H1 (cell line): ENCODE measurements around the gene TCFL5. TPM values are rescaled to one million over a fixed set of nuclear protein-coding genes. Genes with fewer than 3 reads are reported as not detected.

Source experiments
- CTCF ChIA-PET: fragments of 300-600 bp; sonication (Branson Sonifier 250); formaldehyde crosslinking; loops from one replicate; lab custom pipeline; 2021; ENCODE audit not compliant: partially characterized antibody; lab: Charles Lee
- POLR2A ChIA-PET: fragments of 300-600 bp; sonication (Branson Sonifier 250); formaldehyde crosslinking; loops from one replicate; lab custom pipeline; 2021; ENCODE audit warnings: inconsistent platforms; ENCODE audit not compliant: partially characterized antibody; lab: Charles Lee
- DNase-seq, 2 experiments: peaks; one replicate each; pipeline versions ENCODE4 v3.0.0 to v3.0.0-alpha.2; 2010 to 2022; ENCODE audit warnings: low spot score in 2 of 2, low read depth in 1 of 2, mixed read lengths in 1 of 2
- FAIRE-seq: peaks from 2 replicates; lab custom pipeline; 2011; peaks lifted over from hg19 to GRCh38; lab: Jason Lieb, UNC
- H2AFZ ChIP-seq: 2 replicates; pipeline ENCODE4 v1.8.1; 2012; ENCODE audit warnings: low read length, inconsistent platforms
- H2AK5ac ChIP-seq: 2 replicates; pipeline ENCODE4 v1.6.1; 2013; ENCODE audit warnings: low read depth, low read length
- H2BK120ac ChIP-seq: replicated peaks from 2 replicates; pipeline ENCODE3; 2013; ENCODE audit warnings: low read depth, low read length, inconsistent platforms
- H2BK12ac ChIP-seq: 2 replicates; pipeline ENCODE4 v1.6.1; 2013; ENCODE audit warnings: low read depth, low read length
- H2BK15ac ChIP-seq: 2 replicates; pipeline ENCODE4 v1.6.1; 2013; ENCODE audit warnings: low read length
- H2BK20ac ChIP-seq: 2 replicates; pipeline ENCODE4 v1.6.1; 2013; ENCODE audit warnings: low read length
- H2BK5ac ChIP-seq: 2 replicates; pipeline ENCODE4 v1.6.1; 2013; ENCODE audit warnings: low read depth, low read length
- H3K14ac ChIP-seq: 2 replicates; pipeline ENCODE4 v1.6.1; 2013; ENCODE audit warnings: inconsistent platforms; ENCODE audit not compliant: insufficient read length
- H3K18ac ChIP-seq: 2 replicates; pipeline ENCODE4 v1.6.1; 2013; ENCODE audit warnings: low read length; ENCODE audit errors: extremely low read depth
- H3K23ac ChIP-seq: 2 replicates; pipeline ENCODE4 v1.6.1; 2013; ENCODE audit warnings: inconsistent platforms; ENCODE audit not compliant: insufficient read length
- H3K23me2 ChIP-seq: 2 replicates; pipeline ENCODE4 v1.6.1; 2013; ENCODE audit warnings: low read depth, low read length
- H3K27ac ChIP-seq: 2 replicates; pipeline ENCODE4 v1.6.1; 2011; ENCODE audit warnings: low read depth, low read length, inconsistent platforms
- H3K27me3 ChIP-seq, 4 experiments: replicated peaks in 1 of 4; 1 replicate in 1 of 4; 2 replicates in 3 of 4; pipeline versions ENCODE4 v1.6.1 to v1.8.1; 2011 to 2013; ENCODE audit warnings: low read length in 3 of 4, mild to moderate bottlenecking in 3 of 4, inconsistent platforms in 2 of 4, mixed read lengths in 2 of 4, moderate library complexity in 1 of 4; ENCODE audit not compliant: control insufficient read depth in 3 of 4, insufficient read depth in 3 of 4; ENCODE audit errors: extremely low read depth in 1 of 4
- H3K36me3 ChIP-seq, 4 experiments: 2 replicates each; pipeline versions ENCODE4 v1.6.1 to v1.8.1; 2011 to 2013; ENCODE audit warnings: mild to moderate bottlenecking in 4 of 4, low read length in 3 of 4, moderate library complexity in 2 of 4, control low read depth in 1 of 4, inconsistent platforms in 1 of 4; ENCODE audit not compliant: insufficient read depth in 4 of 4, control insufficient read depth in 2 of 4
- H3K4ac ChIP-seq: replicated peaks from 2 replicates; pipeline ENCODE3; 2013; ENCODE audit warnings: low read length, low read depth, mixed read lengths, inconsistent platforms; ENCODE audit not compliant: insufficient read length
- H3K4me1 ChIP-seq, 4 experiments: replicated peaks in 1 of 4; 1 replicate in 1 of 4; 2 replicates in 3 of 4; pipeline versions ENCODE4 v1.6.1 to v1.8.1; 2011 to 2013; ENCODE audit warnings: low read length in 3 of 4, inconsistent platforms in 2 of 4, mixed read lengths in 1 of 4; ENCODE audit not compliant: insufficient read depth in 4 of 4, control insufficient read depth in 3 of 4
- H3K4me2 ChIP-seq, 2 experiments: 2 replicates each; pipeline versions ENCODE4 v1.6.1 to v1.8.1; 2011 to 2013; ENCODE audit warnings: low read depth in 2 of 2, low read length in 2 of 2, control low read depth in 1 of 2, inconsistent platforms in 1 of 2, mild to moderate bottlenecking in 1 of 2; ENCODE audit not compliant: insufficient read depth in 1 of 2
- H3K4me3 ChIP-seq, 4 experiments: fragments of 200-600, 300-600 bp in 1 of 4; sonication (generic), shearing (Covaris generic), sonication (Bioruptor Twin) in 1 of 4; 2 replicates each; pipeline versions ENCODE4 v1.5.1 to v1.8.1; 2011 to 2016; ENCODE audit warnings: low read length in 4 of 4, low read depth in 3 of 4, control low read depth in 2 of 4, inconsistent platforms in 2 of 4, mild to moderate bottlenecking in 2 of 4, mixed read lengths in 1 of 4, moderate library complexity in 1 of 4; ENCODE audit not compliant: insufficient read depth in 2 of 4; ENCODE audit errors: extremely low read depth in 1 of 4
- H3K56ac ChIP-seq: replicated peaks from 2 replicates; pipeline ENCODE3; 2013; ENCODE audit warnings: low read depth, mild to moderate bottlenecking, mixed read lengths, low read length, inconsistent platforms; ENCODE audit not compliant: insufficient read length
- H3K79me1 ChIP-seq: 2 replicates; pipeline ENCODE4 v1.6.1; 2013; ENCODE audit warnings: low read depth, low read length, control low read depth
- H3K79me2 ChIP-seq, 2 experiments: 2 replicates each; pipeline versions ENCODE4 v1.6.1 to v1.8.1; 2012 to 2013; ENCODE audit warnings: low read length in 2 of 2, mild to moderate bottlenecking in 2 of 2, inconsistent platforms in 1 of 2; ENCODE audit not compliant: insufficient read depth in 2 of 2, control insufficient read depth in 1 of 2
- H3K9ac ChIP-seq, 4 experiments: replicated peaks in 1 of 4; 1 replicate in 1 of 4; 2 replicates in 3 of 4; pipeline versions ENCODE4 v1.6.1 to v1.8.1; 2011 to 2013; ENCODE audit warnings: low read depth in 3 of 4, low read length in 3 of 4, control low read depth in 2 of 4, mild to moderate bottlenecking in 2 of 4, moderate library complexity in 2 of 4, inconsistent platforms in 1 of 4; ENCODE audit errors: extremely low read depth in 1 of 4
- H3K9me3 ChIP-seq, 2 experiments: 2 replicates each; pipeline versions ENCODE4 v1.6.1 to v1.8.1; 2012 to 2013; ENCODE audit warnings: mild to moderate bottlenecking in 2 of 2, moderate library complexity in 2 of 2, control low read depth in 1 of 2, inconsistent platforms in 1 of 2, low read depth in 1 of 2, low read length in 1 of 2, mixed read lengths in 1 of 2; ENCODE audit not compliant: insufficient read depth in 2 of 2
- H4K20me1 ChIP-seq, 2 experiments: replicated peaks in 1 of 2; 2 replicates each; pipeline versions ENCODE3 to v1.8.1; 2011 to 2013; ENCODE audit warnings: inconsistent platforms in 2 of 2, low read length in 2 of 2, mild to moderate bottlenecking in 1 of 2; ENCODE audit not compliant: insufficient read depth in 2 of 2, control insufficient read depth in 1 of 2
- H4K5ac ChIP-seq: 2 replicates; pipeline ENCODE4 v1.6.1; 2013; ENCODE audit warnings: low read length, low read depth, mixed read lengths, inconsistent platforms; ENCODE audit not compliant: insufficient read length
- H4K8ac ChIP-seq: 2 replicates; pipeline ENCODE4 v1.8.0; 2013; ENCODE audit warnings: mild to moderate bottlenecking, moderate library complexity, low read length, inconsistent platforms; ENCODE audit not compliant: insufficient read depth; ENCODE audit errors: extremely low read depth
- H4K91ac ChIP-seq: replicated peaks from 2 replicates; pipeline ENCODE3; 2013; ENCODE audit warnings: low read length, mixed read lengths, inconsistent platforms; ENCODE audit not compliant: insufficient read length
- CBX8 ChIP-seq: fragments of 300-800, 300-1000 bp; sonication (generic); IDR thresholded peaks from 2 replicates; pipeline ENCODE4 v1.7.1; 2016; ENCODE audit warnings: low read depth, low read length, borderline replicate concordance
- KDM1A ChIP-seq: fragments of 200-600, 300-600 bp; sonication (generic); IDR thresholded peaks from 2 replicates; pipeline ENCODE4 v1.7.1; 2016; ENCODE audit warnings: mild to moderate bottlenecking, low read length, borderline replicate concordance
- NRF1 ChIP-seq: IDR thresholded peaks from 2 replicates; pipeline ENCODE4 v1.6.1; 2011; ENCODE audit warnings: mild to moderate bottlenecking, low read depth, low read length, improper control_type of control experiment
- RNF2 ChIP-seq: fragments of 200-900, 300-1000 bp; sonication (generic); IDR thresholded peaks from 2 replicates; pipeline ENCODE4 v1.7.1; 2016; ENCODE audit warnings: borderline replicate concordance, low read depth, mild to moderate bottlenecking, antibody characterized with exemption, low read length; ENCODE audit not compliant: poor library complexity, severe bottlenecking; ENCODE audit errors: missing control alignments
- SIRT6 ChIP-seq: IDR thresholded peaks from one replicate; pipeline ENCODE4 v1.7.1; 2012; ENCODE audit warnings: low read length, inconsistent platforms
- TCF12 ChIP-seq: IDR thresholded peaks from 2 replicates; pipeline ENCODE4 v1.6.1; 2011; ENCODE audit warnings: low read depth, mild to moderate bottlenecking, low read length
- WGBS, 2 experiments: shearing (Covaris generic) in 1 of 2; methylation state at CpG; one replicate each; pipeline versions ENCODE4 v1.1.6 to v1.1.7; 2013 to 2015; ENCODE audit warnings: low lambda C conversion rate in 2 of 2, mixed read lengths in 2 of 2, inconsistent platforms in 1 of 2, low coverage in 1 of 2, missing lambda C conversion rate in 1 of 2; ENCODE audit not compliant: insufficient replicate concordance in 2 of 2, insufficient coverage in 1 of 2, insufficient read length in 1 of 2; ENCODE audit errors: extremely low coverage in 1 of 2, missing lambda C conversion rate in 1 of 2; 5-methylcytosine and 5-hydroxymethylcytosine counted together
- polyA plus RNA-seq, 7 experiments: library from polyadenylated mRNA; depleted of rRNA in 3 of 7; stranded (reverse) in 5 of 7; unstranded in 2 of 7; fragments of >200 nt in 5 of 7; fragments of 200-250 nt in 2 of 7; gene quantifications; 1 replicate in 5 of 7; 2 replicates in 1 of 7; 4 replicates in 1 of 7; pipeline versions ENCODE4 v1.2.1 to v1.2.3, GENCODE V29; 2011 to 2013; ENCODE audit warnings: missing spikeins in 2 of 7, mixed read lengths in 2 of 7
- total RNA-seq: library from RNA; stranded (reverse); fragmentation: NEBNext Ultra II Directional; extraction: Animal tissue kit (Norgen Biotek cat#: 25700); gene quantifications from 2 replicates; pipeline ENCODE4 v1.2.1, GENCODE V29; 2021

The TCFL5 gene
- total and polyA plus RNA-seq, 2 of the 8 experiments (the other 6 are each of a cell fraction or from before 2014, with no cell fraction given), result 6.2 to 15.0 TPM

- ChIA-PET CTCF (interaction anchor here (1.1 to 2.9 kb wide), 11 partner anchors 7 to 163 kb away, joined by 3 to 27 read pairs (median 3); no protein-coding TSS in a partner anchor), POLR2A (interaction anchor here (0.9 to 3.1 kb wide), 5 partner anchors 11 to 91 kb away, joined by 3 to 9 read pairs (median 4); partner anchors contain the start of gene GID8)
- H3K4me3 ChIP-seq, result no peak overlapping the region
- no peak overlapping the region for H3K56ac ChIP-seq
- H3K79me1 ChIP-seq, result peaks cover 2% of the 10 kb centered on the region; the same call in 1 of the 2 replicates
- H4K8ac ChIP-seq, result no peak overlapping the region
- H3K27me3 ChIP-seq, result no peaks in the 10 kb centered on the region
- H2BK5ac ChIP-seq, result no peak overlapping the region
- H3K9ac ChIP-seq, result no peak overlapping the region
- FAIRE-seq, result no peak
- peaks cover 4 to 5% of the 10 kb centered on the region in 2 experiments for H4K20me1 ChIP-seq
- H2BK15ac ChIP-seq, result no peak overlapping the region
- H3K4ac ChIP-seq, result no peak overlapping the region
- H3K9me3 ChIP-seq, result no peaks in the 10 kb centered on the region
- peaks cover 0 to 3% (median 0%) of the 10 kb centered on the region in 4 experiments; a peak in 3 of 7 replicates for H3K4me1 ChIP-seq
- H2AFZ ChIP-seq, result no peak overlapping the region
- H2AK5ac ChIP-seq, result no peak overlapping the region
- H3K14ac ChIP-seq, result no peak overlapping the region
- no peak overlapping the region for H4K5ac ChIP-seq
- no peak overlapping the region for H3K18ac ChIP-seq
- no peak overlapping the region for H3K4me2 ChIP-seq
- DNase-seq, result no peak
- H4K91ac ChIP-seq, result no peak overlapping the region
- H3K36me3 ChIP-seq, result peaks cover 0 to 7% (median 1%) of the 10 kb centered on the region in 4 experiments; a peak in 2 of 8 replicates
- no peak overlapping the region for H3K27ac ChIP-seq
- no peaks in the 10 kb centered on the region for H3K79me2 ChIP-seq
- no peak overlapping the region for H2BK20ac ChIP-seq
- no peaks in the 10 kb centered on the region for H3K23me2 ChIP-seq
- no peak overlapping the region for H2BK120ac ChIP-seq
- H2BK12ac ChIP-seq, result no peak overlapping the region
- no peak overlapping the region for H3K23ac ChIP-seq
- 95% methylated on average over 16 of the region's 19 CpGs; no CpG with 5 or more reads in 1 of the 2 experiments for WGBS, 2 experiments
- TF ChIP-seq CBX8 (no peak), NRF1 (no peak), KDM1A (no peak), TCF12 (no peak), RNF2 (no peak), SIRT6 (no peak)
Measured at GRCh38 chr20:62846166-62846890, 15.3 kb downstream of the TCFL5 start.
